GM12878 (cell line): Measurements from ENCODE around the gene CASP10. TPM values are rescaled to one million over a fixed set of nuclear protein-coding genes. Genes with fewer than 3 reads are reported as not detected.

Experiments
- ATAC-seq: fragments of 200-7000 bp; cut with Tn5 transposase; 3 replicates; pipeline ENCODE4 v1.9.1; 2020; ENCODE audit warnings: mild to moderate bottlenecking, moderate library complexity
- BruUV-seq: library from RNA; stranded (reverse); fragments of 400-500 nt; replicated peaks from 2 replicates; lab custom pipeline; 2021; lab: Mats Ljungman, UMichigan
- CTCF ChIA-PET: fragments of 300-600 bp; sonication (Branson Sonifier 250); formaldehyde crosslinking; extraction: SDS; loops from one replicate; lab custom pipeline; 2021; ENCODE audit warnings: inconsistent platforms; lab: Yijun Ruan, JAX
- POLR2A ChIA-PET: fragments of 350-600 bp; formaldehyde crosslinking; extraction: SDS; loops from one replicate; lab custom pipeline; 2021; ENCODE audit warnings: inconsistent platforms; lab: Charles Lee
- RAD21 ChIA-PET: fragments of 300-600 bp; sonication (Branson Sonifier 250); formaldehyde crosslinking; loops from one replicate; lab custom pipeline; 2023; ENCODE audit warnings: antibody characterized with exemption; ENCODE audit not compliant: unreplicated experiment; lab: Charles Lee
- SMC1A ChIA-PET: fragments of 300-600 bp; sonication (Branson Sonifier 250); formaldehyde crosslinking; loops from one replicate; lab custom pipeline; 2023; ENCODE audit not compliant: unreplicated experiment, uncharacterized antibody; lab: Charles Lee
- DNase-seq: peaks from one replicate; pipeline ENCODE4 v3.0.0-alpha.2; 2011; ENCODE audit warnings: low read depth, low spot score
- FAIRE-seq: peaks from 3 replicates; lab custom pipeline; 2011; peaks lifted over from hg19 to GRCh38; lab: Jason Lieb, UNC
- H2AFZ ChIP-seq: 2 replicates; pipeline ENCODE4 v1.6.0; 2011; ENCODE audit warnings: low read depth, low read length, control low read depth; ENCODE audit not compliant: control insufficient read depth
- H3K27ac ChIP-seq: 2 replicates; pipeline ENCODE4 v1.5.1; 2011; ENCODE audit warnings: control low read depth; ENCODE audit not compliant: control insufficient read depth, insufficient read depth
- H3K27me3 ChIP-seq, 2 experiments: replicated peaks in 1 of 2; 2 replicates each; pipeline versions ENCODE4 v1.6.0 to v1.6.1; 2011; ENCODE audit warnings: low read length in 1 of 2; ENCODE audit not compliant: control insufficient read depth in 2 of 2, insufficient read depth in 2 of 2
- H3K36me3 ChIP-seq, 2 experiments: 2 replicates each; pipeline ENCODE4 v1.5.1; 2011; ENCODE audit warnings: low read length in 1 of 2; ENCODE audit not compliant: control insufficient read depth in 2 of 2, insufficient read depth in 2 of 2
- H3K4me1 ChIP-seq: 2 replicates; pipeline ENCODE4 v1.6.1; 2011; ENCODE audit warnings: mild to moderate bottlenecking, low read length, moderate library complexity, mixed read lengths; ENCODE audit not compliant: control insufficient read depth, insufficient read depth
- H3K4me2 ChIP-seq: 2 replicates; pipeline ENCODE4 v1.6.0; 2011; ENCODE audit warnings: control low read depth; ENCODE audit not compliant: control insufficient read depth, insufficient read depth
- H3K4me3 ChIP-seq: fragments of 200-600 bp; sonication (generic); 2 replicates; pipeline ENCODE4 v1.5.1; 2016
- H3K79me2 ChIP-seq: 2 replicates; pipeline ENCODE4 v1.6.0; 2011; ENCODE audit warnings: low read length; ENCODE audit not compliant: control insufficient read depth, insufficient read depth
- H3K9ac ChIP-seq: 2 replicates; pipeline ENCODE4 v1.8.0; 2011; ENCODE audit warnings: low read length, control low read depth, mixed read lengths; ENCODE audit not compliant: control insufficient read depth, insufficient read depth
- H3K9me3 ChIP-seq: replicated peaks from 3 replicates; pipeline ENCODE4 v1.5.1; 2011; ENCODE audit warnings: mild to moderate bottlenecking, low read length; ENCODE audit not compliant: control insufficient read depth, insufficient read depth
- H4K20me1 ChIP-seq: 2 replicates; pipeline ENCODE4 v1.6.0; 2011; ENCODE audit not compliant: control insufficient read depth, insufficient read depth
- CBX3 ChIP-seq: fragments of 200-600 bp; sonication (generic); IDR thresholded peaks from 2 replicates; pipeline ENCODE4 v1.6.1; 2016; ENCODE audit warnings: low read depth, borderline replicate concordance
- IRF4 ChIP-seq: IDR thresholded peaks from 2 replicates; pipeline ENCODE4 v1.6.1; 2011; ENCODE audit warnings: low read depth, low read length
- MYC ChIP-seq: IDR thresholded peaks from 2 replicates; pipeline ENCODE4 v1.6.1; 2011; ENCODE audit warnings: mild to moderate bottlenecking, low read length, moderate library complexity, inconsistent platforms; ENCODE audit not compliant: insufficient read depth, insufficient replicate concordance, insufficient read length, severe bottlenecking
- NR2F1 ChIP-seq: fragments of 450-650 bp; conservative IDR thresholded peaks from 2 replicates; pipeline ENCODE4 v1.6.1; 2017; ENCODE audit warnings: mild to moderate bottlenecking
- POLR2AphosphoS5 ChIP-seq: IDR thresholded peaks from 2 replicates; pipeline ENCODE4 v1.6.1; 2011; ENCODE audit warnings: mild to moderate bottlenecking, low read length, inconsistent platforms
- POU2F2 ChIP-seq: IDR thresholded peaks from 3 replicates; pipeline ENCODE4 v1.6.1; 2011; ENCODE audit warnings: low read depth, mild to moderate bottlenecking, low read length, borderline replicate concordance
- RBBP5 ChIP-seq: fragments of 200-600 bp; sonication (generic); conservative IDR thresholded peaks from 2 replicates; pipeline ENCODE4 v1.6.1; 2016
- RUNX3 ChIP-seq: IDR thresholded peaks from 2 replicates; pipeline ENCODE4 v1.6.1; 2012; ENCODE audit warnings: low read length, inconsistent platforms
- SP1 ChIP-seq: IDR thresholded peaks from one replicate; pipeline ENCODE4 v1.6.1; 2011; ENCODE audit warnings: low read depth, low read length
- SPI1 ChIP-seq: IDR thresholded peaks from 2 replicates; pipeline ENCODE4 v1.6.1; 2011; ENCODE audit warnings: low read depth, mild to moderate bottlenecking, low read length, moderate library complexity, borderline replicate concordance; ENCODE audit not compliant: insufficient read depth
- WRNIP1 ChIP-seq: IDR thresholded peaks from 2 replicates; pipeline ENCODE4 v1.6.1; 2011; ENCODE audit warnings: low read depth, low read length, improper control_type of control experiment, borderline replicate concordance
- ZNF274 ChIP-seq: IDR thresholded peaks from one replicate; pipeline ENCODE4 v1.8.0; 2011; ENCODE audit not compliant: insufficient read length, insufficient read depth
- WGBS: methylation state at CpG from one replicate; pipeline ENCODE4 v1.1.6; 2016; ENCODE audit warnings: low lambda C conversion rate; ENCODE audit not compliant: insufficient replicate concordance, insufficient coverage; ENCODE audit errors: missing lambda C conversion rate; 5-methylcytosine and 5-hydroxymethylcytosine counted together
- in situ Hi-C: fragments of 300-500 bp; cut with MboI; formaldehyde crosslinking; loops from 9 replicates; pipeline ENCODE4 v1.14.3; 2018; ENCODE audit warnings: mixed read lengths
- intact Hi-C: fragments of 100-400 bp; cut with micrococcal nuclease; formaldehyde crosslinking; loops from one replicate; pipeline ENCODE4 v1.14.2; 2022; ENCODE audit not compliant: unreplicated experiment
- polyA plus RNA-seq, 11 experiments: library from polyadenylated mRNA; depleted of rRNA in 4 of 11; unstranded in 6 of 11; stranded (reverse) in 5 of 11; fragments of >200 nt; fragmentation: Nextera tagmentation in 4 of 11; fragmentation: Illumina TruSeq in 1 of 11; extraction: Ambion mirVana in 4 of 11; extraction: Trizol in 1 of 11; gene quantifications; 1 replicate in 1 of 11; 2 replicates in 10 of 11; pipeline versions ENCODE4 v1.2.1 to v1.2.3, GENCODE V29; 2011 to 2016; ENCODE audit warnings: inconsistent platforms in 2 of 11, missing spikeins in 2 of 11, low read depth in 1 of 11
- total RNA-seq, 4 experiments: library from RNA; depleted of rRNA in 3 of 4; stranded (reverse); fragments of >200 nt in 3 of 4; fragmentation: Illumina TruSeq in 1 of 4; extraction: Trizol in 1 of 4; gene quantifications; 2 replicates each; pipeline versions ENCODE4 v1.2.1 to v1.2.3, GENCODE V29; 2013 to 2021
- TF ChIP-seq, protein P1 (sequence below): fragments of 450-650 bp; IDR thresholded peaks from 2 replicates; pipeline ENCODE4 v1.6.1; 2014; ENCODE audit warnings: mild to moderate bottlenecking

CASP10 gene
- total and polyA plus RNA-seq, 10 of the 15 experiments (the other 5 are each of a cell fraction or from before 2014, with no cell fraction given) = 7.2 to 14.1 (median 10.8) TPM

DNA sequence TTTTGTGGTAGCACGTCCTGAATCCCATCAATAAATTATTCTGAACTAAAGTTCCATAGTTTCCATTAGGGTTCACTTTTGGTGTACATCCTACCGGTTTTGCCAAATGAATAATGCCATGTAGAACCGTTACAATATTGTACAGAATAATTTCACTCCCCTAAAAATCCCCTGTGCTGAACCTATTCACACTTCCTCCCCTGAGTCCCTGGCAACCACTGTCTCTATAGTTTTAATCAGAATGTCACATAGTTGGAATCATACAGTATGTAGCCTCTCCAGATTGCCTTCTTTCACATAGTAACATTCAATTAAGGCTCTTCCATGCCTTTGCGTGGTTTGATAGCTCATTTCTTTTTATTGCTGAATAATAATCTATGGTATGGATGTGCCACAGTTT lies 67.8 kb downstream of the CASP10 start:
- 80% methylated on average over 4 of the region's 4 CpGs for WGBS
- intact Hi-C loops = loop anchor here (5.0 kb wide), 1 partner anchor 133 kb away; the partner anchor contains the start of gene CFLAR
- FAIRE-seq (no peak), DNase-seq (no peak), ATAC-seq (no peak)
- Histone ChIP-seq H3K9me3 (no peaks in the 10 kb centered on the region; the same call in 2 of the 3 replicates), H3K27ac (no peak overlapping the region), H3K4me2 (no peak overlapping the region), H3K4me3 (no peak overlapping the region), H2AFZ (no peak overlapping the region), H3K4me1 (peaks cover 25% of the 10 kb centered on the region), H3K27me3 (no peaks in the 10 kb centered on the region), H3K36me3 (no peaks in the 10 kb centered on the region; a peak in 1 of 4 replicates), H3K9ac (no peak overlapping the region), H3K79me2 (no peaks in the 10 kb centered on the region; the same call in 1 of the 2 replicates), H4K20me1 (no peaks in the 10 kb centered on the region)
- POLR2A ChIA-PET = interaction anchor here (0.7 to 1.1 kb wide), 2 partner anchors 13 to 354 kb away, joined by 4 to 6 read pairs; no protein-coding TSS in a partner anchor
- SMC1A ChIA-PET = interaction anchor here (7.3 kb wide), 1 partner anchor 12 kb away, joined by 68 read pairs; the partner anchor contains the start of gene CASP8
- CTCF ChIA-PET = interaction anchor here (1.0 to 1.5 kb wide), 3 partner anchors 12 to 19 kb away, joined by 3 to 10 read pairs (median 3); no protein-coding TSS in a partner anchor
- RAD21 ChIA-PET = interaction anchor here (0.7 kb wide), 1 partner anchor 17 kb away, joined by 3 read pairs; no protein-coding TSS in a partner anchor
- in situ Hi-C loops = no loop called here
- BruUV-seq = no TSS peak
- TF ChIP-seq SPI1 (peak; percentile 77), SP1 (no peak), IRF4 (no peak), WRNIP1 (no peak), CBX3 (no peak), POU2F2 (no peak), RUNX3 (peak; percentile 21; the same call in 1 of the 2 replicates), RBBP5 (no peak), POLR2AphosphoS5 (no peak), ZNF274 (no peak), NR2F1 (no peak), MYC (no peak)
- TF ChIP-seq, protein P1, sequence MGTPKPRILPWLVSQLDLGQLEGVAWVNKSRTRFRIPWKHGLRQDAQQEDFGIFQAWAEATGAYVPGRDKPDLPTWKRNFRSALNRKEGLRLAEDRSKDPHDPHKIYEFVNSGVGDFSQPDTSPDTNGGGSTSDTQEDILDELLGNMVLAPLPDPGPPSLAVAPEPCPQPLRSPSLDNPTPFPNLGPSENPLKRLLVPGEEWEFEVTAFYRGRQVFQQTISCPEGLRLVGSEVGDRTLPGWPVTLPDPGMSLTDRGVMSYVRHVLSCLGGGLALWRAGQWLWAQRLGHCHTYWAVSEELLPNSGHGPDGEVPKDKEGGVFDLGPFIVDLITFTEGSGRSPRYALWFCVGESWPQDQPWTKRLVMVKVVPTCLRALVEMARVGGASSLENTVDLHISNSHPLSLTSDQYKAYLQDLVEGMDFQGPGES = no peak
